AG04450 (cell line): ENCODE measurements around the gene TMEM107. TPM values are rescaled to one million over a fixed set of nuclear protein-coding genes. Genes with fewer than 3 reads are reported as not detected.

ENCODE experiments used
- CTCF ChIA-PET: fragments of 300-600, 350-600 bp; formaldehyde crosslinking; extraction: SDS; loops from one replicate; lab custom pipeline; 2022; ENCODE audit warnings: antibody characterized with exemption, inconsistent platforms; lab: Charles Lee
- POLR2A ChIA-PET: fragments of 350-600 bp; formaldehyde crosslinking; extraction: SDS; loops from one replicate; lab custom pipeline; 2021; ENCODE audit warnings: antibody characterized with exemption, inconsistent platforms; lab: Yijun Ruan, JAX
- DNase-seq: peaks from one replicate; pipeline ENCODE4 v3.0.0-alpha.2; 2011; ENCODE audit warnings: low read depth, low spot score
- H3K27ac ChIP-seq: one replicate; pipeline ENCODE4 v1.5.1; 2012; ENCODE audit warnings: low read depth, low read length, control low read depth
- H3K27me3 ChIP-seq: one replicate; pipeline ENCODE4 v1.6.0; 2012; ENCODE audit warnings: low read length; ENCODE audit not compliant: control insufficient read depth, insufficient read depth
- H3K4me3 ChIP-seq: 2 replicates; pipeline ENCODE4 v1.5.1; 2011; ENCODE audit warnings: mild to moderate bottlenecking, low read depth, low read length, control low read depth
- H3K9me3 ChIP-seq: 2 replicates; pipeline ENCODE4 v1.5.1; 2012; ENCODE audit warnings: low read length; ENCODE audit not compliant: control insufficient read depth, insufficient read depth
- CTCF ChIP-seq: IDR thresholded peaks from 2 replicates; pipeline ENCODE4 v1.5.1; 2011; ENCODE audit warnings: low read depth, low read length, control low read depth, inconsistent platforms
- polyA minus RNA-seq: library from RNA; depleted of rRNA, polyadenylated mRNA; stranded (reverse); fragments of >200 nt; gene quantifications from 2 replicates; pipeline ENCODE4 v1.2.3, GENCODE V29; 2011; rRNA and poly(A)+ RNA removed
- polyA plus RNA-seq: library from polyadenylated mRNA; depleted of rRNA; stranded (reverse); fragments of >200 nt; gene quantifications from 2 replicates; pipeline ENCODE4 v1.2.3, GENCODE V29; 2011; rRNA removed

TMEM107 gene
- polyA plus RNA-seq: 8.7 and 9.6 TPM in 2 replicates
- polyA minus RNA-seq: 68.2 and 152 TPM in 2 replicates

- ChIA-PET POLR2A (no interaction called here), CTCF (interaction anchor here (1.1 to 1.9 kb wide), 2 partner anchors 38 to 54 kb away, joined by 3 to 6 read pairs; no protein-coding TSS in a partner anchor)
- H3K27ac ChIP-seq: peak within 1 kb of the TSS; percentile 31
- DNase-seq: no peak
- no peak for TF ChIP-seq CTCF
- peak within 1 kb of the TSS; percentile 75 for H3K4me3 ChIP-seq
- no peaks in the 10 kb centered on the region; the same call in 1 of the 2 replicates for H3K9me3 ChIP-seq
- no peaks in the 10 kb centered on the region for H3K27me3 ChIP-seq
Observed at GRCh38 chr17:8176197-8176940, at the start of gene TMEM107. TSS of gene TMEM107 (minus strand) at chr17:8176380. CDS start at chr17:8176286, 94 bp downstream.

- ChIA-PET CTCF (interaction anchor here (0.6 to 1.1 kb wide), 2 partner anchors 146 to 405 kb away, joined by 3 read pairs; no protein-coding TSS in a partner anchor), POLR2A (interaction anchor here (0.6 to 1.1 kb wide), 2 partner anchors 37 to 52 kb away, joined by 3 to 5 read pairs; no protein-coding TSS in a partner anchor)
Observed at GRCh38 chr17:8224891-8225812, 49.0 kb upstream of the TMEM107 start.

GRCh38 chr17:8223356-8224126, 47.4 kb upstream of the TMEM107 start:
- Histone ChIP-seq H3K9me3 (no peaks in the 10 kb centered on the region; the same call in 1 of the 2 replicates), H3K4me3 (peak overlapping the region; percentile 87), H3K27me3 (no peaks in the 10 kb centered on the region), H3K27ac (peak overlapping the region; percentile 92)
- POLR2A ChIA-PET: interaction anchor here (1.0 to 4.4 kb wide), 10 partner anchors 13 to 72 kb away, joined by 3 to 25 read pairs (median 5); partner anchors contain the start of genes AURKB, BORCS6, CTC1 and PFAS
- no peak; the same call in 1 of the 2 replicates for TF ChIP-seq CTCF
- DNase-seq: no peak
- CTCF ChIA-PET: interaction anchor here (1.0 to 3.6 kb wide), 8 partner anchors 24 to 160 kb away, joined by 3 to 15 read pairs (median 4); partner anchors contain the start of genes CTC1 and HES7

More at GRCh38 chr17:8224891-8225812, 49.0 kb upstream of the TMEM107 start:
- H3K9me3 ChIP-seq: no peaks in the 10 kb centered on the region; the same call in 1 of the 2 replicates
- H3K27me3 ChIP-seq: no peaks in the 10 kb centered on the region
- no peak for TF ChIP-seq CTCF
- no peak overlapping the region for H3K27ac ChIP-seq
- DNase-seq: no peak
- H3K4me3 ChIP-seq: no peak overlapping the region

- TF ChIP-seq CTCF: no peak
- DNase-seq: peak; percentile 93
- ChIA-PET CTCF (interaction anchor here (1.0 to 3.6 kb wide), 7 partner anchors 25 to 161 kb away, joined by 3 to 15 read pairs (median 4); partner anchors contain the start of genes ALOXE3, CTC1 and HES7), POLR2A (interaction anchor here (0.9 to 4.4 kb wide), 12 partner anchors 13 to 103 kb away, joined by 3 to 25 read pairs (median 6); partner anchors contain the start of genes AURKB, CTC1, PFAS and RANGRF)
- Histone ChIP-seq H3K9me3 (no peaks in the 10 kb centered on the region; the same call in 1 of the 2 replicates), H3K27me3 (no peaks in the 10 kb centered on the region), H3K4me3 (peak overlapping the region; percentile 87), H3K27ac (peak overlapping the region; percentile 92)
Observed at GRCh38 chr17:8222630-8223355, 46.6 kb upstream of the TMEM107 start.
